ENCODE results near the gene CRYBB3. TPM values are rescaled to one million over a fixed set of nuclear protein-coding genes. Genes with fewer than 3 reads are reported as not detected.

CRYBB3 gene
- total and polyA plus RNA-seq, 2 of the 13 experiments (the other 11 are each of a cell fraction or from before 2014, with no cell fraction given) = 0.18 to 0.28 TPM

GRCh38 chr22:25165785-25166184 lies 33.9 kb upstream of the CRYBB3 start:
- Histone ChIP-seq H3K4me3 (replicated peaks in 1 of 3; ENCODE audit: insufficient read depth in 1 of 3, low read depth in 2 of 3, low read length in 3 of 3) (no peak overlapping the region), H3K79me2 (ENCODE audit: insufficient read depth, low read length) (peaks cover 5% of the 10 kb centered on the region), H4K20me1 (ENCODE audit: insufficient read depth, low read length) (peaks cover 12% of the 10 kb centered on the region), H3K9ac (ENCODE audit: insufficient read depth, low read depth, low read length) (no peak overlapping the region), H3K9me3 (ENCODE audit: low read length) (no peaks in the 10 kb centered on the region), H3K36me3 (replicated peaks in 1 of 2; ENCODE audit: control insufficient read depth in 1 of 2, insufficient read depth in 2 of 2, low read length in 2 of 2) (peaks cover 0 to 1% of the 10 kb centered on the region in 2 experiments; a peak in 2 of 5 replicates), H3K27me3 (ENCODE audit: control insufficient read depth in 1 of 2, insufficient read depth in 2 of 2, low read length in 2 of 2) (no peaks in the 10 kb centered on the region), H3K4me2 (ENCODE audit: low read depth, low read length) (no peak overlapping the region), H2AFZ (ENCODE audit: low read length) (no peak overlapping the region), H3K27ac (ENCODE audit: extremely low read length, insufficient read depth, low read length) (no peak overlapping the region), H3K4me1 (ENCODE audit: insufficient read depth, low read length) (peaks cover 72% of the 10 kb centered on the region)
- no TSS peak for BruUV-seq (replicated peaks)
- ChIA-PET CTCF (ENCODE audit: low intra/inter-chr PET ratio, low total read pairs) (no interaction called here), POLR2A (interaction anchor here (1.5 kb wide), 1 partner anchor 55 kb away, joined by 9 read pairs; no protein-coding TSS in a partner anchor)
- in situ Hi-C loops (cut with HindIII; ENCODE audit: extremely low pct_ligation_motif_present, low pct_unique_long_range_greater_than_20kb) (no loop called here), intact Hi-C loops (cut with micrococcal nuclease; ENCODE audit: unreplicated experiment) (no loop called here)
- DNase-seq (ENCODE audit: low spot score) = no peak
- WGBS (ENCODE audit: low lambda C conversion rate) = 98% methylated on average over 10 of the region's 10 CpGs
- ATAC-seq = no peak
- FAIRE-seq = no peak
- no peak for TF ChIP-seq ZNF615 (CRISPR knock-in tag; IDR thresholded peaks at IDR 0.05; ENCODE audit: borderline replicate concordance)

DNA sequence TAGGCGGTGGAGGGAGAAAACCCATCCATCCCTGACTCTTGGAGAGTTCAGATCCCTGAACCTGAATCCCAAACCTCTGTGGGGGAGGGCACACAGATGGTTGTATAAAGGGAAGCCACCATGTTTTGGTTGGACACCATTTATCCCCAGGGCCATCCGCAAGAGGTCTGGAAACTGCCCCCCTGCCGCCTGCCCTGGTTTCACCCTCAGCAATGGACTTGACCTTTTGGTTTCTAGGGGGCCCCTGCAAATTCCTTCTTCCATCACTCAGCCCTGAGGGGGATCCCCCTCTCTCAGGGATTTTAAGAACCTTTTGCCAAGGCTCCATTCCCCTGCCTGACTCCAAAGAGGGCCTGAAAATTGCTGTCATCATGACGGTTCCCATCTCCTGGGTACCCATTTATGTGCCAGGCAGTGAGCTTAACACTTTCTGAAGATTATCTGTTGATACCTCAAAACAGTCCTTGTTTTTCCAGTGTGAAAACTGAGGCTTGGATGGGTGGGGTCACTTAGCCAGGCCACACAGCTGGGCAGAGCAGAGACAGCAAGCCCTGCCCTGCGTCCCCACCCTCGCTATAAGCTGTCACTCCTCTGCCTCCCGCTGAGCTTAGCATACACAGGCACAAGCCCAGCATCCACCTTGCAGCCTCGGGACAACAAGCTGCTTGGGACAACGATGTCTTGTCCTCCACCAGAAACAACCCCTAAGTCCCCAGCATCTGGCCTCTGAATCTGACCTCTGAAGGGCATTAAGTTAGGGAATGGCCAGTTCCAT lies 33.2 kb upstream of the CRYBB3 start:
- H3K36me3 ChIP-seq (replicated peaks in 1 of 2; ENCODE audit: control insufficient read depth in 1 of 2, insufficient read depth in 2 of 2, low read length in 2 of 2) = peaks cover 0 to 1% of the 10 kb centered on the region in 2 experiments; a peak in 2 of 5 replicates
- H3K79me2 ChIP-seq (ENCODE audit: insufficient read depth, low read length) = peaks cover 5% of the 10 kb centered on the region
- no peak overlapping the region for H2AFZ ChIP-seq (ENCODE audit: low read length)
- ChIA-PET CTCF (ENCODE audit: low intra/inter-chr PET ratio, low total read pairs) (no interaction called here), POLR2A (interaction anchor here (1.5 kb wide), 1 partner anchor 56 kb away, joined by 9 read pairs; no protein-coding TSS in a partner anchor)
- DNase-seq (ENCODE audit: low spot score) (no peak), FAIRE-seq (no peak), ATAC-seq (no peak)
- H3K4me3 ChIP-seq (replicated peaks in 1 of 3; ENCODE audit: insufficient read depth in 1 of 3, low read depth in 2 of 3, low read length in 3 of 3) = no peak overlapping the region
- no peak for TF ChIP-seq NFE2 (CRISPR knock-in tag; IDR thresholded peaks at IDR 0.05)
- no peak for TF ChIP-seq TOE1 (CRISPR knock-in tag; IDR thresholded peaks at IDR 0.05)
- TF ChIP-seq, protein P1, sequence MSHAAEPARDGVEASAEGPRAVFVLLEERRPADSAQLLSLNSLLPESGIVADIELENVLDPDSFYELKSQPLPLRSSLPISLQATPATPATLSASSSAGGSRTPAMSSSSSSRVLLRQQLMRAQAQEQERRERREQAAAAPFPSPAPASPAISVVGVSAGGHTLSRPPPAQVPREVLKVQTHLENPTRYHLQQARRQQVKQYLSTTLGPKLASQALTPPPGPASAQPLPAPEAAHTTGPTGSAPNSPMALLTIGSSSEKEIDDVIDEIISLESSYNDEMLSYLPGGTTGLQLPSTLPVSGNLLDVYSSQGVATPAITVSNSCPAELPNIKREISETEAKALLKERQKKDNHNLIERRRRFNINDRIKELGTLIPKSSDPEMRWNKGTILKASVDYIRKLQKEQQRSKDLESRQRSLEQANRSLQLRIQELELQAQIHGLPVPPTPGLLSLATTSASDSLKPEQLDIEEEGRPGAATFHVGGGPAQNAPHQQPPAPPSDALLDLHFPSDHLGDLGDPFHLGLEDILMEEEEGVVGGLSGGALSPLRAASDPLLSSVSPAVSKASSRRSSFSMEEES (CRISPR knock-in tag; IDR thresholded peaks at IDR 0.05) = no peak
- TF ChIP-seq KDM1A (CRISPR knock-in tag; IDR thresholded peaks at IDR 0.05) = no peak
- no peak for TF ChIP-seq ZC3H13 (CRISPR knock-in tag; IDR thresholded peaks at IDR 0.05)
- no peak for TF ChIP-seq GTF3A (CRISPR knock-in tag; conservative IDR thresholded peaks at IDR 0.05)
- TF ChIP-seq ZFAT (CRISPR knock-in tag; conservative IDR thresholded peaks at IDR 0.05) = no peak
- peaks cover 9% of the 10 kb centered on the region for H4K20me1 ChIP-seq (ENCODE audit: insufficient read depth, low read length)
- intact Hi-C loops (cut with micrococcal nuclease; ENCODE audit: unreplicated experiment) = no loop called here
- no peak overlapping the region for H3K9ac ChIP-seq (ENCODE audit: insufficient read depth, low read depth, low read length)
- 93% methylated on average over 7 of the region's 9 CpGs for whole genome bisulfite sequencing (ENCODE audit: low lambda C conversion rate)
- peaks cover 72% of the 10 kb centered on the region for H3K4me1 ChIP-seq (ENCODE audit: insufficient read depth, low read length)
- in situ Hi-C loops (cut with HindIII; ENCODE audit: extremely low pct_ligation_motif_present, low pct_unique_long_range_greater_than_20kb) = no loop called here
- H3K27me3 ChIP-seq (ENCODE audit: control insufficient read depth in 1 of 2, insufficient read depth in 2 of 2, low read length in 2 of 2) = no peaks in the 10 kb centered on the region
- H3K4me2 ChIP-seq (ENCODE audit: low read depth, low read length) = no peak overlapping the region
- no peak overlapping the region for H3K27ac ChIP-seq (ENCODE audit: extremely low read length, insufficient read depth, low read length)
- no peaks in the 10 kb centered on the region for H3K9me3 ChIP-seq (ENCODE audit: low read length)
- BruUV-seq (replicated peaks) = no TSS peak

Data from HepG2 (cell line).